ENCODE results near the gene PLB1.

PLB1 gene

DNA sequence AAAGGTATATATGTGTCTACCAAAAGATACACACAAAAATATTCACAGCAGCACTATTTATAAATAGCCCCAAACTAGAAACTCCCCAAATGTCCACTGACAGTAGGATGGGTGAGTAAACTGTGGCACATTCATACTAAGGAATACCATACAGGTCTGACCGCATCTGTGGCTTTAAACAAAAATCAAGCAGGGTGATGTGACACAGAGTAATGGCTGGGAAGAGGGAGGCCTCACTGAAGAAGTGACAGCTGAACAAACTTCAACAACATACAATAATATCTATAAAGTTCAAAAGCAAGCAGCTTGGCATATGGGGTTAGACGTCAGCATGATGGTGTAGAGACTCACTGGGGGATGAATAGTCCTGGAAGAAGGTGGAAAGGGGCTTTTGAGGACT lies 140.6 kb downstream of the PLB1 start:
- Histone ChIP-seq H3K4me3 (ENCODE audit: low read length, poor library complexity, severe bottlenecking) (no peak overlapping the region), H3F3A (ENCODE audit: low read depth) (no peaks in the 10 kb centered on the region), H4K20me1 (ENCODE audit: insufficient read depth, low read length, poor library complexity, severe bottlenecking) (no peaks in the 10 kb centered on the region), H3K9me2 (replicated peaks; ENCODE audit: low read depth, low read length) (no peaks in the 10 kb centered on the region), H3K9ac (ENCODE audit: low read depth, low read length, poor library complexity, severe bottlenecking) (no peak overlapping the region), H3K4me1 (ENCODE audit: insufficient read depth, low read length, poor library complexity, severe bottlenecking) (no peaks in the 10 kb centered on the region), H3K9me3 (ENCODE audit: insufficient read depth, low read depth, low read length) (no peaks in the 10 kb centered on the region), H3K4me2 (ENCODE audit: low read depth, low read length, poor library complexity, severe bottlenecking) (no peak overlapping the region), H2AFZ (ENCODE audit: low read length) (no peak overlapping the region), H3K27me3 (ENCODE audit: insufficient read depth, low read length, poor library complexity, severe bottlenecking) (no peaks in the 10 kb centered on the region), H3K36me3 (ENCODE audit: insufficient read depth, low read length) (no peaks in the 10 kb centered on the region), H3K79me2 (ENCODE audit: insufficient read depth, low read length) (no peaks in the 10 kb centered on the region)
- TF ChIP-seq, protein P1, sequence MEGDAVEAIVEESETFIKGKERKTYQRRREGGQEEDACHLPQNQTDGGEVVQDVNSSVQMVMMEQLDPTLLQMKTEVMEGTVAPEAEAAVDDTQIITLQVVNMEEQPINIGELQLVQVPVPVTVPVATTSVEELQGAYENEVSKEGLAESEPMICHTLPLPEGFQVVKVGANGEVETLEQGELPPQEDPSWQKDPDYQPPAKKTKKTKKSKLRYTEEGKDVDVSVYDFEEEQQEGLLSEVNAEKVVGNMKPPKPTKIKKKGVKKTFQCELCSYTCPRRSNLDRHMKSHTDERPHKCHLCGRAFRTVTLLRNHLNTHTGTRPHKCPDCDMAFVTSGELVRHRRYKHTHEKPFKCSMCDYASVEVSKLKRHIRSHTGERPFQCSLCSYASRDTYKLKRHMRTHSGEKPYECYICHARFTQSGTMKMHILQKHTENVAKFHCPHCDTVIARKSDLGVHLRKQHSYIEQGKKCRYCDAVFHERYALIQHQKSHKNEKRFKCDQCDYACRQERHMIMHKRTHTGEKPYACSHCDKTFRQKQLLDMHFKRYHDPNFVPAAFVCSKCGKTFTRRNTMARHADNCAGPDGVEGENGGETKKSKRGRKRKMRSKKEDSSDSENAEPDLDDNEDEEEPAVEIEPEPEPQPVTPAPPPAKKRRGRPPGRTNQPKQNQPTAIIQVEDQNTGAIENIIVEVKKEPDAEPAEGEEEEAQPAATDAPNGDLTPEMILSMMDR (conservative IDR thresholded peaks at IDR 0.05; ENCODE audit: low read length), result no peak
- TF ChIP-seq EZH2phosphoT487 (IDR thresholded peaks at IDR 0.05; ENCODE audit: borderline replicate concordance), result no peak

DNA sequence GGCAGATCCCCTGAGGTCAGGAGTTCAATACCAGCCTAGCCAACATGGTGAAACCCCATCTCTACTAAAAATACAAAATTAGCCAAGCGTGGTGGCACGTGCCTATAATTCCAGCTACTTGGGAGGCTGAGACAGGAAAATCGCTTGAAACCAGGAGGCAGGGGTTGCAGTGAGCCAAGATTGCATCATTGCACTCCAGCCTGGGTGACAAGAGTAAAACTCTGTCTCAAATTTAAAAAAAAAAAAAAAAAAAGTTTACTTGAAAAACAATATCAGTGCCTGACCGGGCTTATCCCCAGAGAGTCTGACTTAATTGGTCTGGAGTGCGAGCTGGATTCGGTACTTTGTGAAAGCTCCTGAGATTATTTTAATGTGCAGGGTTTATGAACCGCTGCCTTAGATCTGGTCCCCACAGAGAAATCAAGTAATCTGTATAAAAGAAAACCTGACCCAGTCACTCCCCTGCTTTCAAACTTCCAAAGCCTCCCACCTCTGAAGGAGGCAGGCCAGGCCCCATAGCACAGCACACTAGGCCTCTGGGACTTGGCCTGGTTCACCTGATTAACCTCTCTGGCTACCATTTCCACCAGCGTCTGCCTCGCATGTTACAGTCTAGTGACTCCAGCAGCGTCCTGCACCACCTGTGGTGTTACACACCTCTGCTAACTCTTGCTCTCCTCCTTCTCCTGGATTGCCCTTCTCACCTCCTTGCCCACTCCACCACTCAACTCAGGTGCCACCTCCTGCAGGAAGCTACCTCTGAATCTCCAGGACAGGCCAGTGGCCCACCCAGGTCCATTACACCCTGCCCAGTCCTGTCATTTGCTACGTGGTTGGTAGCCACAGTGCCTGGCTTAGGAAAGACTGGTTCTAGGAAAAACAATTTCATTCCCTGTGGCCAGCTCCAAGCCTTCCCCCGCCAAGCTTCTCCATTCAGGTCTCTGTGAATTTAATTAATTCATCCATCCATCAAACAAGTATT lies 141.5 kb downstream of the PLB1 start:
- Histone ChIP-seq H3K79me2 (ENCODE audit: insufficient read depth, low read length) (no peaks in the 10 kb centered on the region), H3K36me3 (ENCODE audit: insufficient read depth, low read length) (no peaks in the 10 kb centered on the region), H3F3A (ENCODE audit: low read depth) (no peaks in the 10 kb centered on the region), H3K9me3 (ENCODE audit: insufficient read depth, low read depth, low read length) (no peaks in the 10 kb centered on the region), H3K9me2 (replicated peaks; ENCODE audit: low read depth, low read length) (no peaks in the 10 kb centered on the region), H3K4me2 (ENCODE audit: low read depth, low read length, poor library complexity, severe bottlenecking) (no peak overlapping the region), H3K9ac (ENCODE audit: low read depth, low read length, poor library complexity, severe bottlenecking) (no peak overlapping the region), H4K20me1 (ENCODE audit: insufficient read depth, low read length, poor library complexity, severe bottlenecking) (no peaks in the 10 kb centered on the region), H3K4me1 (ENCODE audit: insufficient read depth, low read length, poor library complexity, severe bottlenecking) (no peaks in the 10 kb centered on the region), H3K27me3 (ENCODE audit: insufficient read depth, low read length, poor library complexity, severe bottlenecking) (no peaks in the 10 kb centered on the region), H2AFZ (ENCODE audit: low read length) (no peak overlapping the region), H3K4me3 (ENCODE audit: low read length, poor library complexity, severe bottlenecking) (no peak overlapping the region)
- no peak for TF ChIP-seq EZH2phosphoT487 (IDR thresholded peaks at IDR 0.05; ENCODE audit: borderline replicate concordance)
- TF ChIP-seq, protein P1 (conservative IDR thresholded peaks at IDR 0.05; ENCODE audit: low read length), result no peak

DNA sequence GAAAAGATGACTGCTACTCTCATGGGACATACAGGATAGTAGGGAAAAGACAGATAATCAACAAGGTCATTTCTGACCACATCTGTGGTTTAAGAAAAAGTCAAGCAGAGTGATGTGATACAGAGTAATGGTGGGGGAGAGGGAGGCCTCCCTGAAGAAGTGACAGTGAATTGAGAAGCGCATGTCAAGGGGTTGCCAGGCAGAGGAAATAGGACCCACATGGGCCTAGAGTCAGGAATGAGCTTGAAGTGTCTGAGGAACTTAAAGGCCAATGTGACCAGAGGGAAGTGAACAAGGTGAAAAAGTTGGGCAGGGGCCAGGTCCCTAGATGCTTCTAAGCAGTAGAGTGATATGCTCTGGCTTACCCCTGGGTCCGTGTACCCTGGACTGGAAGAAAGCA lies 142.2 kb downstream of the PLB1 start:
- no peaks in the 10 kb centered on the region for H3K9me2 ChIP-seq (replicated peaks; ENCODE audit: low read depth, low read length)
- no peaks in the 10 kb centered on the region for H3K4me1 ChIP-seq (ENCODE audit: insufficient read depth, low read length, poor library complexity, severe bottlenecking)
- no peaks in the 10 kb centered on the region for H3K79me2 ChIP-seq (ENCODE audit: insufficient read depth, low read length)
- H3K4me3 ChIP-seq (ENCODE audit: low read length, poor library complexity, severe bottlenecking), result no peak overlapping the region
- no peaks in the 10 kb centered on the region for H3F3A ChIP-seq (ENCODE audit: low read depth)
- H3K4me2 ChIP-seq (ENCODE audit: low read depth, low read length, poor library complexity, severe bottlenecking), result no peak overlapping the region
- TF ChIP-seq, protein P1 (conservative IDR thresholded peaks at IDR 0.05; ENCODE audit: low read length), result no peak
- TF ChIP-seq EZH2phosphoT487 (IDR thresholded peaks at IDR 0.05; ENCODE audit: borderline replicate concordance), result no peak
- H2AFZ ChIP-seq (ENCODE audit: low read length), result no peak overlapping the region
- no peaks in the 10 kb centered on the region for H4K20me1 ChIP-seq (ENCODE audit: insufficient read depth, low read length, poor library complexity, severe bottlenecking)
- no peaks in the 10 kb centered on the region for H3K9me3 ChIP-seq (ENCODE audit: insufficient read depth, low read depth, low read length)
- H3K27me3 ChIP-seq (ENCODE audit: insufficient read depth, low read length, poor library complexity, severe bottlenecking), result no peaks in the 10 kb centered on the region
- H3K36me3 ChIP-seq (ENCODE audit: insufficient read depth, low read length), result no peaks in the 10 kb centered on the region
- H3K9ac ChIP-seq (ENCODE audit: low read depth, low read length, poor library complexity, severe bottlenecking), result no peak overlapping the region
